Lower lobe of right lung (tissue), 2 donors: ENCODE measurements around the gene AP1M1. TPM values are rescaled to one million over a fixed set of nuclear protein-coding genes. Genes with fewer than 3 reads are reported as not detected.
A peak's percentile ranks its signal among the peaks of the same experiment; 100 is the strongest.

Experiments
- ATAC-seq, 2 donors: fragments of 200-7000 bp; cut with Tn5 transposase; one replicate each; pipeline ENCODE4 v1.9.1; 2020 to 2022; ENCODE audit warnings: mild to moderate bottlenecking in 2 of 2, moderate library complexity in 2 of 2
- DNase-seq: peaks from one replicate; pipeline ENCODE4 v3.0.0-alpha.2; 2020
- H3K27ac ChIP-seq: fragments of 200-600 bp; one replicate; pipeline ENCODE4 v1.8.0; 2022
- H3K27me3 ChIP-seq: fragments of 200-600 bp; one replicate; pipeline ENCODE4 v1.8.0; 2022; ENCODE audit warnings: low read depth
- H3K36me3 ChIP-seq: fragments of 200-600 bp; one replicate; pipeline ENCODE4 v1.8.0; 2022; ENCODE audit warnings: mild to moderate bottlenecking
- H3K4me1 ChIP-seq: fragments of 200-600 bp; one replicate; pipeline ENCODE4 v1.8.0; 2022
- H3K4me3 ChIP-seq: fragments of 200-600 bp; one replicate; pipeline ENCODE4 v1.8.0; 2022; ENCODE audit warnings: mild to moderate bottlenecking
- H3K9me3 ChIP-seq: fragments of 200-600 bp; one replicate; pipeline ENCODE4 v1.8.0; 2022
- intact Hi-C: fragments of 100-400 bp; cut with DNase I; formaldehyde crosslinking; loops from one replicate; pipeline ENCODE4 v1.11.0; 2022
- total RNA-seq: library from RNA; stranded (reverse); fragmentation: NEBNext Ultra II Directional; extraction: Animal tissue kit (Norgen Biotek cat#: 25700); gene quantifications from one replicate; pipeline ENCODE4 v1.2.1, GENCODE V29; 2021
- TF ChIP-seq, protein P1 (sequence below): fragments of 200-600 bp; IDR thresholded peaks from one replicate; pipeline ENCODE4 v1.8.0; 2022; ENCODE audit warnings: antibody characterized with exemption, mild to moderate bottlenecking
- donor health status: DM: no; HTN: yes; CAD: no; lungs with severe emphysema.

AP1M1 gene
- total RNA-seq, 1 donor from 2014 or later, result 66.0 TPM

DNA sequence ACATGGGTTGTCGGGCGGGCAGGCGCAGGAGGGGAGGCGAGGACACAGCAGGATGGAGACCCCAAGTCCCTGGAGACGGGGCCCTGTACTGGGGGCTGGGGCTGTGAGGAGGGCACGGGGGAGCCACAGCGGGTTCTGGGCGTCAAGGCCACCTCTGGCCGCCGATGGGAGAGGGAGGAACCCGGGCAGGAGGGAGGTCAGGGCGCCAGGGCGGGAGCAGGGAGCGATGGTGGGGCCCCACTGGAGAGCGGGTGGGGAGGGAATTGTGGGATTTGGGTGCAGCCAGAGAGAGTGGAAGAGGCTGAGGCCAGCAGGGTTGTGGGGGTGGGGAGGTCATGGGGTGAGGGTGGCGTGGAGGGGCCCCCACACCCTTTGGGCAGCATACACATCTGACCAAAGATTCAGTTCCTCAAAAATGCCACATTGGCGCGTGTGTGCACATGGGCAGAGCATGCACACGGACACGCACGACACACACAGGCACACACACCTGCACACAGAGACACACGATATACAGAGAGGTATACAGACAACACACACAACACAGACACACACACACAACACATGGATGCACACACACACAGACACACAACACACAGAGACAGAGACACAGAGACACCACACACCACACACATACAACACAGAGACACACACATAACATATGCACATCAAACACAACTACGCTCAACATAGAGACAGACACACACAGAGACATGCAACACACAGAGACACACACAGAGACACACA is 54.9 kb downstream of the AP1M1 start:
- H3K4me1 ChIP-seq, result peaks cover 24% of the 10 kb centered on the region
- no peaks in the 10 kb centered on the region for H3K27me3 ChIP-seq
- H3K4me3 ChIP-seq, result no peak overlapping the region
- ATAC-seq, result peak; percentile 4 to 64
- H3K36me3 ChIP-seq, result no peaks in the 10 kb centered on the region
- TF ChIP-seq, protein P1, sequence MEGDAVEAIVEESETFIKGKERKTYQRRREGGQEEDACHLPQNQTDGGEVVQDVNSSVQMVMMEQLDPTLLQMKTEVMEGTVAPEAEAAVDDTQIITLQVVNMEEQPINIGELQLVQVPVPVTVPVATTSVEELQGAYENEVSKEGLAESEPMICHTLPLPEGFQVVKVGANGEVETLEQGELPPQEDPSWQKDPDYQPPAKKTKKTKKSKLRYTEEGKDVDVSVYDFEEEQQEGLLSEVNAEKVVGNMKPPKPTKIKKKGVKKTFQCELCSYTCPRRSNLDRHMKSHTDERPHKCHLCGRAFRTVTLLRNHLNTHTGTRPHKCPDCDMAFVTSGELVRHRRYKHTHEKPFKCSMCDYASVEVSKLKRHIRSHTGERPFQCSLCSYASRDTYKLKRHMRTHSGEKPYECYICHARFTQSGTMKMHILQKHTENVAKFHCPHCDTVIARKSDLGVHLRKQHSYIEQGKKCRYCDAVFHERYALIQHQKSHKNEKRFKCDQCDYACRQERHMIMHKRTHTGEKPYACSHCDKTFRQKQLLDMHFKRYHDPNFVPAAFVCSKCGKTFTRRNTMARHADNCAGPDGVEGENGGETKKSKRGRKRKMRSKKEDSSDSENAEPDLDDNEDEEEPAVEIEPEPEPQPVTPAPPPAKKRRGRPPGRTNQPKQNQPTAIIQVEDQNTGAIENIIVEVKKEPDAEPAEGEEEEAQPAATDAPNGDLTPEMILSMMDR, result no peak
- H3K27ac ChIP-seq, result no peak overlapping the region
- peak; percentile 67 for DNase-seq
- intact Hi-C loops, result no loop called here
- H3K9me3 ChIP-seq, result no peaks in the 10 kb centered on the region

DNA sequence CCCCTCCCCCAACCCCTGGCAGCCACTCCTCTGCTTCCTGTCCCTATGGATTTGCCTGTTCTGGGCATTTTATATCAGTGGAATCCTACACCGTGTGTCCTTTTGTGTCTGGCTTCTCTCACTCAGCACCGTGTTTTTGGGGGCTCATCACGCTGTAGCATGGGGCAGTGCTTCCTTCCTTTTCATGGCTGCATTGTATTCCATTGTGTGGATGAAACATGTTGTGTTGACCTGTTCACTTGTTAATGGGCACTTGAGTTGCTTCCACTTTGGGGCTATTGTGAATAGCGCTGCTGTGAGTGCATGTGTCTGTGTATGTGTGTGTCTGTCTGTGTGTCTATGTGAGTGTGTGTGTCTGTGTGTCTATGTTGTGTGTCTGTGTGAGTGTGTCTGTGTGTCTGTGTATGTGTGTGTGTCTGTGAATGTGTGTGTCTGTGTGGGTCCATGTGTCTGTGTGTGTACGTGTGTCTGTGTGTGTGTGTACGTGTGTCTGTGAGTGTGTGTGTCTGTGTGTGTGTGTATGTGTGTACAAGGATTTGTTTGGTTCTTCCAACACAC is 57.2 kb downstream of the AP1M1 start:
- Histone ChIP-seq H3K4me1 (peaks cover 38% of the 10 kb centered on the region), H3K9me3 (no peaks in the 10 kb centered on the region), H3K4me3 (no peak overlapping the region), H3K27me3 (no peaks in the 10 kb centered on the region), H3K36me3 (no peaks in the 10 kb centered on the region), H3K27ac (peak overlapping the region; percentile 60)
- intact Hi-C loops, result no loop called here
- DNase-seq, result no peak
- no peak for ATAC-seq
- TF ChIP-seq, protein P1, result no peak

GRCh38 chr19:16257509-16258002 is 59.8 kb downstream of the AP1M1 start:
- TF ChIP-seq, protein P1, result no peak
- H3K27me3 ChIP-seq, result no peaks in the 10 kb centered on the region
- no peaks in the 10 kb centered on the region for H3K9me3 ChIP-seq
- ATAC-seq (no peak), DNase-seq (no peak)
- H3K4me1 ChIP-seq, result peaks cover 56% of the 10 kb centered on the region
- H3K27ac ChIP-seq, result peak overlapping the region; percentile 90
- no peaks in the 10 kb centered on the region for H3K36me3 ChIP-seq
- no peak overlapping the region for H3K4me3 ChIP-seq
- intact Hi-C loops, result no loop called here

DNA sequence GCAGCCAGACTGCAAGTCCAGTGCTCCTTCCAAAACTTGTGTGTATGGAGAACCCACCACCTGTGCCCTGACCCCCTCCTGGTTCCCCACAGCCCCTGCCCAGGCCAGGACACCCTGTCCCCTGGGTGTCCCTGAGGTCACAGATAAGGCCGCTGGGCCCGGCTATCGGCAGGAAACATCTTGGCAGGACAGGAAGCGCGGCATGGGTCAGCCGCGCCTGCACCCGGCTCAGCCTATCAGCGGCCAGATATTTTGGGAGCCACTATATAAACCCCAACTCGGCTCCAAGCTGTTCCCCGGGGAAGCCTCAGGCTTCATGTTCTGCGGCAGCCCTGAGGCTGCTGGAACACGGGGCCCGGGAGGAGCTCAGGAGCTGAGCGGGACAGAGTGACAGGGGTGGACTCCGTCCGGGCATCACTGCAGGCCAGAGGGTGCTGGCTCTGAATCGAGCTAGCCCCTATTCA is 60.8 kb downstream of the AP1M1 start:
- Histone ChIP-seq H3K9me3 (no peaks in the 10 kb centered on the region), H3K27ac (peak overlapping the region; percentile 90), H3K27me3 (no peaks in the 10 kb centered on the region), H3K4me3 (no peak overlapping the region), H3K36me3 (no peaks in the 10 kb centered on the region), H3K4me1 (peaks cover 58% of the 10 kb centered on the region)
- intact Hi-C loops, result no loop called here
- DNase-seq (peak; percentile 81), ATAC-seq (peak; percentile 45 to 77)
- TF ChIP-seq, protein P1, result no peak

- Histone ChIP-seq H3K27me3 (no peaks in the 10 kb centered on the region), H3K4me1 (peaks cover 53% of the 10 kb centered on the region), H3K4me3 (no peak overlapping the region), H3K36me3 (no peaks in the 10 kb centered on the region), H3K9me3 (no peaks in the 10 kb centered on the region), H3K27ac (peak overlapping the region; percentile 90)
- TF ChIP-seq, protein P1, result no peak
- intact Hi-C loops, result no loop called here
- no peak for DNase-seq
- peak in 1 of 2 donors; percentile 32 for ATAC-seq
Observed at GRCh38 chr19:16259385-16260159, 61.9 kb downstream of the AP1M1 start.
